Measurements from ENCODE around the gene CYTH4. TPM values are rescaled to one million over a fixed set of nuclear protein-coding genes. Genes with fewer than 3 reads are reported as not detected.
"Not testable (repeated sequence)": the region's sequence is repeated elsewhere in the genome, so short reads cannot be mapped to it uniquely, and the experiment has no call there.

The CYTH4 gene
- polyA plus RNA-seq (2013): 31.3 TPM

DNA sequence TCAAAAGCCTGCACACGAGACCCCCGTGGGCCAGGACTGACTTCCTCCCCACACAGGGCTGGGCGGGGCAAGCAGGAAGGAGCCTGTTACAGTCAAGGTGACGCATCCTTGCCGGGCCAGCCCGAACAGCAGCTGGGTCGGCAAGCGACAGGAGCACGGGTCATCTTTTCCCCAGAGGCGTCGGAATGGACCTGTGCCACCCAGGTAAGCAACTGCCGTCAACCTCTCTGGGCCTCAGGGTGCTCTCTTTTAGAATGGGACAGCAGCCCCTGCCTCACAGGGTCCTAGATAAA lies at the start of gene CYTH4:
TSS of gene CYTH4 (plus strand) at position 124 of the 293 bp plus-strand sequence. CDS start at position 186, 62 bp downstream.
- Histone ChIP-seq H3K9me3 (ENCODE audit: control extremely low read depth in 1 of 5, control insufficient read depth in 4 of 5, insufficient read depth in 2 of 5, low read depth in 1 of 5, low read length in 4 of 5) (no peaks in the 10 kb centered on the region), H3K27ac (ENCODE audit: insufficient read depth in 1 of 2, low read depth in 1 of 2, low read length in 2 of 2, poor library complexity in 1 of 2, severe bottlenecking in 2 of 2) (peak within 1 kb of the TSS; percentile 33 to 62), H3K4me1 (ENCODE audit: control extremely low read depth in 1 of 4, control insufficient read depth in 4 of 4, insufficient read depth in 4 of 4, low read length in 3 of 4) (peaks cover 32 to 92% (median 72%) of the 10 kb centered on the region in 4 experiments), H3K36me3 (ENCODE audit: control insufficient read depth in 4 of 4, insufficient read depth in 4 of 4, low read length in 3 of 4) (peaks cover 0 to 12% (median 3%) of the 10 kb centered on the region in 4 experiments), H3K4me3 (ENCODE audit: control insufficient read depth in 1 of 7, extremely low read depth in 1 of 7, insufficient read depth in 4 of 7, low read depth in 2 of 7, low read length in 6 of 7) (peak within 1 kb of the TSS in 6 of 7 experiments; percentile 66 to 92 (median 76)), H3K27me3 (replicated peaks in 2 of 5; ENCODE audit: control insufficient read depth in 4 of 5, insufficient read depth in 5 of 5, low read length in 4 of 5) (no peaks in the 10 kb centered on the region)
- ChIA-PET POLR2A (interaction anchor here (0.7 to 1.3 kb wide), 2 partner anchors 38 to 381 kb away, joined by 3 to 5 read pairs; partner anchors contain the start of gene RAC2), CTCF (interaction anchor here (1.5 to 8.3 kb wide), 6 partner anchors 14 to 34 kb away, joined by 4 to 42 read pairs (median 9); no protein-coding TSS in a partner anchor)
- WGBS (ENCODE audit: insufficient coverage): 3% methylated on average over 12 of the region's 12 CpGs
- DNase-seq: peak; percentile 79 to 91 (median 80)

DNA sequence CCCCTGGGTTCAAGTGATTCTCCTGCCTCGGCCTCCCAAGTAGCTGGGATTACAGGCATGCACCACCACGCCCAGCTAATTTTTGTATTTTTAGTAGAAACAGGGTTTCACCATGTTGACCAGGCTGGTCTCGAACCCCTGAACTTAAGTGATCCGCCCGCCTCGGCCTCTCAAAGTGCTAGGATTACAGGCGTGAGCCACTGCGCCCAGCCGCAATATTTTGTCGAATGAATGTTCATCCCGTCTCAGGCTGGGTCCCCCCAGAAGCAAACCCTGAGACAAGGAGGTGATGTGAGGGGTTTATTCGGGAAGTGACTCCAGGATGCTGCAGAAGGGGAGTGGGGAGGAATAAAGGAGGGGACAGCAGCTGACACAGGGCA lies 48.9 kb upstream of the CYTH4 start:
- CTCF ChIA-PET: interaction anchor here (7.3 to 7.5 kb wide), 2 partner anchors 9 to 27 kb away, joined by 49 to 74 read pairs; partner anchors contain the start of gene RAC2
- H3K9me3 ChIP-seq (ENCODE audit: control extremely low read depth in 1 of 5, control insufficient read depth in 4 of 5, insufficient read depth in 2 of 5, low read depth in 1 of 5, low read length in 4 of 5); DNase-seq; H3K4me3 ChIP-seq (ENCODE audit: control insufficient read depth in 1 of 7, extremely low read depth in 1 of 7, insufficient read depth in 4 of 7, low read depth in 2 of 7, low read length in 6 of 7); POLR2A ChIA-PET; H3K27me3 ChIP-seq (replicated peaks in 2 of 5; ENCODE audit: control insufficient read depth in 4 of 5, insufficient read depth in 5 of 5, low read length in 4 of 5): not testable (repeated sequence)
- WGBS (ENCODE audit: insufficient coverage): 96% methylated on average over 10 of the region's 12 CpGs
- Histone ChIP-seq H3K36me3 (ENCODE audit: control insufficient read depth in 4 of 4, insufficient read depth in 4 of 4, low read length in 3 of 4) (peaks cover 20 to 82% (median 57%) of the 10 kb centered on the region in 4 experiments), H3K27ac (ENCODE audit: insufficient read depth in 1 of 2, low read depth in 1 of 2, low read length in 2 of 2, poor library complexity in 1 of 2, severe bottlenecking in 2 of 2) (peak overlapping the region in 1 of 2 experiments; percentile 52), H3K4me1 (ENCODE audit: control extremely low read depth in 1 of 4, control insufficient read depth in 4 of 4, insufficient read depth in 4 of 4, low read length in 3 of 4) (peaks cover 2 to 80% (median 75%) of the 10 kb centered on the region in 4 experiments)

DNA sequence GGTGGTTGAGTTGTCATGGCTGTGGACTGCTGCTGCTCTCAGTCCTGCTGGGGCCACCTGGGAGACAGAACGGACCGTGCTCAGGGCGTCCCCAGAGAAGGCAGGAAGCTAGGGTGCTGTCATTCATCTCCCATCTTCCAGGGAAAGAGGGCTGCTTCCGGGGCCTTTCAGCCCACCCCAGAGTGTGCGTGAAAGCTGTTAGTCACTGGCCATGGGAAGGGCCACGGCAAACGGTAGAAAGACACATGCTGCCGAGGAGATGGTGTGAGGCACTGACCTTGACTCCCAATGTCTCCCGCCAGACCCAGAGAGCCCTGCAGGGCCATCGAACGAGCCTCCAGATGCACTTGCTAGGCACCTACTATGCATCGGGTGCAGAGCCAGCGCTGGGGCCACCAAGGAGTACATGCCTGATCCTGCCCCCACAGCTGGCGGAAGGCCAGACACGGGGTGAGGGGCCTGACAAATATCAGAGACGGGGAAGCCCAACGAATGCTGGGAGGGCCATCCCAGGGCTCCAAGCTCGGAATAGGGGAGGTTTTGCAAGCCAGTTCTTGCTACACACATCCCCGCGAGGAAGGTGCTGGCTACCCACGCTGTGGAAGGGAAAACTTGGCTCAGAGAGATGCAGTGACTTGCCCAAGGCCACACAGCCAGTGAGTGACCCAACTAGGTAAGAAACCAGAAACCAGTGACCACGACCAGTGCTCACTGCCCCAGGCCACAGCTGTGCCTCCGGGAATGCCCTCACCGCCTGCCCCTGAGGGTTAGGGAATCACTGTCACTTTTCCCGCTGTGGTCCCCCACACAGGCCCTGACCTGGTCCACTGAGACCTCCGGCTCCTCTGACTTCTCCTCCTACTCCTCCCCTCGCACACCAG lies 48.3 kb upstream of the CYTH4 start:
- ChIA-PET CTCF (interaction anchor here (7.3 to 7.5 kb wide), 2 partner anchors 9 to 27 kb away, joined by 49 to 74 read pairs; partner anchors contain the start of gene RAC2), POLR2A (no interaction called here)
- 85% methylated on average over 26 of the region's 27 CpGs for WGBS (ENCODE audit: insufficient coverage)
- Histone ChIP-seq H3K27me3 (replicated peaks in 2 of 5; ENCODE audit: control insufficient read depth in 4 of 5, insufficient read depth in 5 of 5, low read length in 4 of 5) (no peaks in the 10 kb centered on the region), H3K27ac (ENCODE audit: insufficient read depth in 1 of 2, low read depth in 1 of 2, low read length in 2 of 2, poor library complexity in 1 of 2, severe bottlenecking in 2 of 2) (peak overlapping the region; percentile 1 to 52), H3K4me1 (ENCODE audit: control extremely low read depth in 1 of 4, control insufficient read depth in 4 of 4, insufficient read depth in 4 of 4, low read length in 3 of 4) (peaks cover 2 to 80% (median 74%) of the 10 kb centered on the region in 4 experiments), H3K9me3 (ENCODE audit: control extremely low read depth in 1 of 5, control insufficient read depth in 4 of 5, insufficient read depth in 2 of 5, low read depth in 1 of 5, low read length in 4 of 5) (no peaks in the 10 kb centered on the region), H3K36me3 (ENCODE audit: control insufficient read depth in 4 of 4, insufficient read depth in 4 of 4, low read length in 3 of 4) (peaks cover 20 to 82% (median 61%) of the 10 kb centered on the region in 4 experiments), H3K4me3 (ENCODE audit: control insufficient read depth in 1 of 7, extremely low read depth in 1 of 7, insufficient read depth in 4 of 7, low read depth in 2 of 7, low read length in 6 of 7) (no peak overlapping the region)
- no peak for DNase-seq

- peak overlapping the region in 1 of 2 experiments; percentile 52 for H3K27ac ChIP-seq (ENCODE audit: insufficient read depth in 1 of 2, low read depth in 1 of 2, low read length in 2 of 2, poor library complexity in 1 of 2, severe bottlenecking in 2 of 2)
- POLR2A ChIA-PET: no interaction called here
- H3K4me3 ChIP-seq (ENCODE audit: control insufficient read depth in 1 of 7, extremely low read depth in 1 of 7, insufficient read depth in 4 of 7, low read depth in 2 of 7, low read length in 6 of 7): no peak overlapping the region
- H3K27me3 ChIP-seq (replicated peaks in 2 of 5; ENCODE audit: control insufficient read depth in 4 of 5, insufficient read depth in 5 of 5, low read length in 4 of 5): no peaks in the 10 kb centered on the region
- peaks cover 2 to 81% (median 73%) of the 10 kb centered on the region in 4 experiments for H3K4me1 ChIP-seq (ENCODE audit: control extremely low read depth in 1 of 4, control insufficient read depth in 4 of 4, insufficient read depth in 4 of 4, low read length in 3 of 4)
- DNase-seq: no peak
- peaks cover 20 to 89% (median 68%) of the 10 kb centered on the region in 4 experiments for H3K36me3 ChIP-seq (ENCODE audit: control insufficient read depth in 4 of 4, insufficient read depth in 4 of 4, low read length in 3 of 4)
- 87% methylated on average over 15 of the region's 16 CpGs for WGBS (ENCODE audit: insufficient coverage)
- H3K9me3 ChIP-seq (ENCODE audit: control extremely low read depth in 1 of 5, control insufficient read depth in 4 of 5, insufficient read depth in 2 of 5, low read depth in 1 of 5, low read length in 4 of 5): no peaks in the 10 kb centered on the region
- CTCF ChIA-PET: interaction anchor here (7.3 to 7.5 kb wide), 2 partner anchors 7 to 26 kb away, joined by 49 to 74 read pairs; partner anchors contain the start of gene RAC2
Measured at GRCh38 chr22:37234736-37235711, 47.3 kb upstream of the CYTH4 start.

- POLR2A ChIA-PET: no interaction called here
- H3K4me3 ChIP-seq (ENCODE audit: control insufficient read depth in 1 of 7, extremely low read depth in 1 of 7, insufficient read depth in 4 of 7, low read depth in 2 of 7, low read length in 6 of 7): no peak overlapping the region
- no peaks in the 10 kb centered on the region for H3K9me3 ChIP-seq (ENCODE audit: control extremely low read depth in 1 of 5, control insufficient read depth in 4 of 5, insufficient read depth in 2 of 5, low read depth in 1 of 5, low read length in 4 of 5)
- WGBS (ENCODE audit: insufficient coverage): 95% methylated on average over 3 of the region's 3 CpGs
- peaks cover 2 to 82% (median 70%) of the 10 kb centered on the region in 4 experiments for H3K4me1 ChIP-seq (ENCODE audit: control extremely low read depth in 1 of 4, control insufficient read depth in 4 of 4, insufficient read depth in 4 of 4, low read length in 3 of 4)
- DNase-seq: no peak
- CTCF ChIA-PET: interaction anchor here (11.2 kb wide), 1 partner anchor 26 kb away, joined by 157 read pairs; no protein-coding TSS in a partner anchor
- peaks cover 18 to 94% (median 73%) of the 10 kb centered on the region in 4 experiments for H3K36me3 ChIP-seq (ENCODE audit: control insufficient read depth in 4 of 4, insufficient read depth in 4 of 4, low read length in 3 of 4)
- H3K27ac ChIP-seq (ENCODE audit: insufficient read depth in 1 of 2, low read depth in 1 of 2, low read length in 2 of 2, poor library complexity in 1 of 2, severe bottlenecking in 2 of 2): peak overlapping the region; percentile 6 to 39
- no peaks in the 10 kb centered on the region for H3K27me3 ChIP-seq (replicated peaks in 2 of 5; ENCODE audit: control insufficient read depth in 4 of 5, insufficient read depth in 5 of 5, low read length in 4 of 5)
Measured at GRCh38 chr22:37235897-37236607, 46.3 kb upstream of the CYTH4 start.
